GM10248 (cell line): ENCODE data around the gene TNIP1.

ENCODE experiments used
- CTCF ChIA-PET: fragments of 300-600 bp; sonication (Branson Sonifier 250); formaldehyde crosslinking; extraction: SDS; loops from one replicate; lab custom pipeline; 2021; ENCODE audit warnings: antibody characterized with exemption; lab: Yijun Ruan, JAX
- POLR2A ChIA-PET: fragments of 350-650 bp; sonication (Branson Sonifier 250); formaldehyde crosslinking; extraction: SDS; loops from one replicate; lab custom pipeline; 2020; ENCODE audit warnings: antibody characterized with exemption; lab: Yijun Ruan, JAX
- DNase-seq: peaks from one replicate; pipeline ENCODE4 v3.0.0; 2012; ENCODE audit errors: extremely low spot score
- TF ChIP-seq, protein P1 (sequence below): IDR thresholded peaks from 2 replicates; pipeline ENCODE4 v1.5.1; 2012; ENCODE audit warnings: mild to moderate bottlenecking, low read depth; ENCODE audit errors: extremely low read depth, missing control alignments, control extremely low read depth

Gene TNIP1

DNA sequence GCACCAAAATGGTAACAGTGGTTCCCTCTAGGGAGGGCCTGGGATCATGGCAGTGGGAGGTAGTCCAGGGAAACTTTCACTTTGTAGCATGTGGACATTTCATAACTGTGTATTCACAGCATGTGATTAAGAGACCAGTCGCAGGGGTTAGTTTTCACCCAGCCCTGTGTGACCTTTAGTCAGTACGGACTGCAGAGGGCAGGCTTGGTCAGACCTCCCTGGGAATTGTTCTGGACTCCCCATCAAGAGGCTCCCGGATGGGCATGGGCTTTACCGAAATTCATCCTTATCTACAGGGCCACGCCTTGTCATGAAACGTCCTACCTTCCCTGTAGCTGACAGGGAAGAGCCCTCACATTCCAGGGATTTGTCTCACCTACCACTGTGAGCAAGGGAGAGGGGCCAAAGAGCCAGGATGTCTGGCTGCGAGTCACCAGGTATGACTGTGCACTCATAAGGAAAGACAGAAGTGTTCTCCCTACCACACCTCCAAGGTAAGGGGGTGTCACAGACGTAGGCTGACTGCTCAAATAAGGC lies 40.6 kb downstream of the TNIP1 start:
- POLR2A ChIA-PET, result no interaction called here
- CTCF ChIA-PET, result interaction anchor here (0.8 to 13.6 kb wide), 4 partner anchors 10 to 75 kb away, joined by 3 to 108 read pairs (median 6); no protein-coding TSS in a partner anchor
- DNase-seq, result no peak
- TF ChIP-seq, protein P1, sequence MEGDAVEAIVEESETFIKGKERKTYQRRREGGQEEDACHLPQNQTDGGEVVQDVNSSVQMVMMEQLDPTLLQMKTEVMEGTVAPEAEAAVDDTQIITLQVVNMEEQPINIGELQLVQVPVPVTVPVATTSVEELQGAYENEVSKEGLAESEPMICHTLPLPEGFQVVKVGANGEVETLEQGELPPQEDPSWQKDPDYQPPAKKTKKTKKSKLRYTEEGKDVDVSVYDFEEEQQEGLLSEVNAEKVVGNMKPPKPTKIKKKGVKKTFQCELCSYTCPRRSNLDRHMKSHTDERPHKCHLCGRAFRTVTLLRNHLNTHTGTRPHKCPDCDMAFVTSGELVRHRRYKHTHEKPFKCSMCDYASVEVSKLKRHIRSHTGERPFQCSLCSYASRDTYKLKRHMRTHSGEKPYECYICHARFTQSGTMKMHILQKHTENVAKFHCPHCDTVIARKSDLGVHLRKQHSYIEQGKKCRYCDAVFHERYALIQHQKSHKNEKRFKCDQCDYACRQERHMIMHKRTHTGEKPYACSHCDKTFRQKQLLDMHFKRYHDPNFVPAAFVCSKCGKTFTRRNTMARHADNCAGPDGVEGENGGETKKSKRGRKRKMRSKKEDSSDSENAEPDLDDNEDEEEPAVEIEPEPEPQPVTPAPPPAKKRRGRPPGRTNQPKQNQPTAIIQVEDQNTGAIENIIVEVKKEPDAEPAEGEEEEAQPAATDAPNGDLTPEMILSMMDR, result no peak

DNA sequence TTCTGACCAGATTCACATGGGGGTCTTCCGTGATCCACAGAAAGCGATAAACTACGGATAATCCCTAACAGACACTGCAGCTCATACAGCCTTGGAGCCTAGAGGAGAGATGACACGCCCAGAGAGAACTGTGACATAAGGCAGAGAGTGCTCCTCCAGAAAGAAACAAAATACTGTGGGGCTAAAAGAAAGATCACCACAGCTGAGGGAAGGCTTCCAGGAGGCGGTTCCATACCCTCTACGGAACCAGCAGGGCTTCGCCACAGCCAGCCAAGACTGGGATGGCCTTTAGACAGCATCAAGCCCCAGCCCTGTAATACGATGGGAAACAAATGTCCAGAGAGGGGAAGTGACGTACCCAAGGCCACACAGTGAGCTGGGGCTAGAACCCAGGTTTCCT lies 41.2 kb downstream of the TNIP1 start:
- TF ChIP-seq, protein P1, result no peak
- DNase-seq, result no peak
- POLR2A ChIA-PET, result no interaction called here
- CTCF ChIA-PET, result interaction anchor here (1.7 to 13.6 kb wide), 3 partner anchors 9 to 76 kb away, joined by 5 to 108 read pairs (median 7); no protein-coding TSS in a partner anchor

DNA sequence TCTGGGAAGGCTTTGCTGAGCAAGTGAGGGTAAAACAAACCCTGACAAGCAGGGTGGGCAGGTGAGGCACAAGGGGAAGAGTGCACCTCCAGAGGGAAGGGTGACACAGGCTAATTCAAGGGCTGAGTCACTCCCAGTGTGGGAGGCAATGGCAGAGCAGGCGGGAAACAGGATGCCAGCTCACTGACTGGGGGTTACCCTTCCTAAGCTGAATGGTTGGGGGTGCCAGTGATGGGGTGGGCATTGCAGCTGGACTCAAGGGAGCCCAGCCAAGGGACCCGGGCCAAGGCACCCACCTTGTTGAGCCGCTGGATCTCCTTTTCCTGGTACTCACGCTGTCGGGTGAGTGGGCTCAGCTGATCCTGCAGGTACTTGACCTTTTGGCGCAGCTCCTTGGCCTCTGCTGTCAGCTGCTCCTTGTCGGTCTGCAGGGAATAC lies 42.0 kb downstream of the TNIP1 start:
- POLR2A ChIA-PET, result interaction anchor here (0.5 kb wide), 1 partner anchor 243 kb away, joined by 6 read pairs; no protein-coding TSS in a partner anchor
- TF ChIP-seq, protein P1, result no peak
- no peak for DNase-seq
- CTCF ChIA-PET, result interaction anchor here (1.7 to 13.6 kb wide), 3 partner anchors 8 to 77 kb away, joined by 5 to 108 read pairs (median 7); no protein-coding TSS in a partner anchor

DNA sequence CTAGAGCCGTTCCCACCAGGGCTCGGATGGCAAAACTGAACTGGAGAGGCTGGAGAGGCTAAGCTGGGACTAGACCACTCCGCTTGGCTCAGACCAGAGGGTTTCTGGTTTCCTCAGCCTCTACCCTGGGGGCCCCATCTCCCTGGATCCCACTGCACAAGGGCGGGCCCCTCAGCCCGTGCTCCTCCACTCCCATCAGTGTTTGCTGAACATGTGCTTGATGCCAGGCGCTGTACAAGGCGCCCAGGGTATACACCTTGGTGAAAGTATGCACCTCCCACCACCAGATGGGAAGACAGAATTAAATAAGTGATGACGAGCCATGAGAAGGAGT lies 42.5 kb downstream of the TNIP1 start:
- no peak for DNase-seq
- POLR2A ChIA-PET, result interaction anchor here (0.5 kb wide), 1 partner anchor 244 kb away, joined by 6 read pairs; no protein-coding TSS in a partner anchor
- CTCF ChIA-PET, result interaction anchor here (1.7 to 13.6 kb wide), 3 partner anchors 8 to 77 kb away, joined by 5 to 108 read pairs (median 7); no protein-coding TSS in a partner anchor
- TF ChIP-seq, protein P1, result no peak

DNA sequence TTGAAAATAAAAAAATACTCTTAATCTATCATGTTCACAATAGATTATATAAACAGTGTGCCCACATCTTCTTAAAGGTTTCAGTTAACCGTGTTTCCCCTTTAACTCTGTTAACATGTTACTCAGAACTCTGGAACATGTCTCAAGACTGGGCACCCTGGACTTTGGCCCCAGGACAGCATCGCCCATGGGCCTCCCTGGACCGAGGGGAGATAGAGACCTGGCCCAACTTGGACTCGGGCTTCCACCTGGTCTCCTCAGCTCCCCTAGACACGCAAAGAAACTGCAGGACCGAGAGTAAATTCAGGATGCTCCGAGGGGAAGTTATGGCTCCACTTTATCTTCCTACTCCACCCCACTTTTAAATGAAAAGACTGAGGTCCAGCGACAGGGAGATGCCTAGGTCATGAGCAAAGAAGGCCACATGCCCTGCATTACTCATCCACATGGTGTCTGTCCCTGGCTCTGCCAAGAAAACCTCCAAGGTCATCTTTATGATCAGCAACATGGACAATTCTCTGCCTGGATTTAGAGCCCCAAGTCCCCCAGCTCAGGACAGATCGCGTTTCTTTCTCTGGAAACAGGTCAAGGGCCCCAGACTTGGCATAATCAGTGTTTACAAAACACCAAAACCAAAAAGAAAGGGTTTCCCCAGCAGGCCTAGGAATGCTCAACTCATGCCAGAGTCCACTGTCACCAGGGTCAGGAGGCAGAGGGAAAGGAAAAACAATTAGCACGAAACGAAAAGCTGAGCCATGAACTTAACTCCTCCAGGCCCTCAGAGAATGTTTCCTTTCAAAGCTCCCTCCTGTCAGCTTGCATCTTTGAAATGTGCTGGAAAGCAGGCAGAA lies 43.0 kb downstream of the TNIP1 start:
- DNase-seq, result no peak
- CTCF ChIA-PET, result interaction anchor here (13.6 kb wide), 1 partner anchor 12 kb away, joined by 108 read pairs; no protein-coding TSS in a partner anchor
- POLR2A ChIA-PET, result interaction anchor here (0.5 kb wide), 1 partner anchor 244 kb away, joined by 6 read pairs; no protein-coding TSS in a partner anchor
- TF ChIP-seq, protein P1, result no peak

DNA sequence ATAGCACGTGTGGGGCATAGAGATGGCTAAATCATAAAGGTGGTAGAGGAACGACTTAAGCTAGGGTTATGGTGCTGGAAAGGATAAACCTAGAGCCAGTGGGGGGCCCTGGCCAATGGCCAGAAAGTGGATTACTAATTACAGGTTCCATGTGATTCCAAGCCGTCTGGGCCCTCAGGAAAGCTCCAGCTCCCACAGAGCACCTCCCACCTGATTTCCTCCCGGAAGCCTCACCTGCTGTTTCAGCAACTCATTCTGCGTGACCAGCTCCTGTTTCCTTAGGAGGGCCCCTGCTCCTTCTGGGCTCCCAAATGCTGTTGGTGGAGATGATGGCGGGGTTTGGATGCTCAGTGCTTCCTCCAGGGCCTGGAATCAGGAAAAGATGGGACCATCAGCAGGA lies 44.3 kb downstream of the TNIP1 start:
- TF ChIP-seq, protein P1, result no peak
- ChIA-PET CTCF (interaction anchor here (0.9 to 13.6 kb wide), 4 partner anchors 14 to 475 kb away, joined by 3 to 108 read pairs (median 4); no protein-coding TSS in a partner anchor), POLR2A (no interaction called here)
- DNase-seq, result no peak
